ENCODE measurements around the gene ABTB2. TPM values are rescaled to one million over a fixed set of nuclear protein-coding genes. Genes with fewer than 3 reads are reported as not detected.

ABTB2 gene
- total and polyA plus RNA-seq, 2 of the 8 experiments (the other 6 are each of a cell fraction or from before 2014, with no cell fraction given): 7.7 to 10.2 TPM

DNA sequence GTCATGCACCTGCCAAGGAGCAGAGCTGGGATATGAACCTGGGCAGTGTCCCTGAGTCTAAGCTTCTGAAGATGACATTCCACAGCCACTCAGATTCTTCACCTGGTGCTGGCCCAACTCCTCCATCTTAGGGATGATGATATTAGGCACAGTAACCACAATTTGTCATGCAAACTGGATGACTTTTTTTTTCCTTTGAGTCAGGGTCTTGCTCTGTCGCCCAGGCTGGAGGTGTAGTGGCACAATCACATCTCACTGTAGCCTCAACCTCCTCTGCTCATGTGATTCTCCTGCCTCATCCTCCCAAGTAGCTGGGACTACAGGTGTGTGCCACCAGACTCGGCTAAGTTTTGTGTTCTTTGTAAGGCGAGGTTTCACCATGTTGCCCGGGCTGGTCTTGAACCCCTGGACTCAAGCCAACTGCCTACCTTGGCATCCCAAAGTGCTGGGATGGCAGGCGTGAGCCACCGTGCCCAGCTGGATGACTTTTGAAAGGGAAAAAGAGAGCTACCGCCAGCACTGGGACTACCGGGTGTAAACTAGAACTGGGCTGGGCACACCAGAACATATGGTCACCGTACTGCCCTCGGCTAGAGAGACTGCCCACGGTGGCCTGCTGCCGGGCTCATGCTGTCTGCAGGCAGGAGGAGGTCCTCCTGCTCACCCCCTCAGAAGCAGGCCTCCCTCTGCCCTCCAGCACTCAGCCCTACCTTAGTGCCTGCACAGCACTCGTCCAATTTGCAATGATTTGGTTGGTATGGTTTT is 174.7 kb downstream of the ABTB2 start:
- CTCF ChIA-PET (ENCODE audit: partially characterized antibody): interaction anchor here (0.6 to 7.7 kb wide), 8 partner anchors 7 to 176 kb away, joined by 3 to 92 read pairs (median 4); no protein-coding TSS in a partner anchor
- H3K56ac ChIP-seq (replicated peaks; ENCODE audit: insufficient read length, low read depth, low read length): no peak overlapping the region
- H3K79me1 ChIP-seq (ENCODE audit: low read depth, low read length): no peaks in the 10 kb centered on the region
- no peaks in the 10 kb centered on the region for H3K79me2 ChIP-seq (ENCODE audit: control insufficient read depth in 1 of 2, insufficient read depth in 2 of 2, low read length in 2 of 2)
- FAIRE-seq (no peak), DNase-seq (ENCODE audit: low read depth in 1 of 2, low spot score in 2 of 2) (no peak)
- H4K91ac ChIP-seq (replicated peaks; ENCODE audit: insufficient read length, low read length): no peak overlapping the region
- no peak overlapping the region for H3K14ac ChIP-seq (ENCODE audit: insufficient read length)
- H3K4ac ChIP-seq (replicated peaks; ENCODE audit: insufficient read length, low read depth, low read length): peak overlapping the region; percentile 44
- POLR2A ChIA-PET (ENCODE audit: partially characterized antibody): interaction anchor here (1.1 to 1.4 kb wide), 2 partner anchors 8 to 174 kb away, joined by 3 to 4 read pairs; no protein-coding TSS in a partner anchor
- 0 out of 2 replicates have a peak overlapping the region, but pooled peaks have one; percentile 28 for H2AK5ac ChIP-seq (ENCODE audit: low read depth, low read length)
- H3K23ac ChIP-seq (ENCODE audit: insufficient read length): no peak overlapping the region
- H2BK12ac ChIP-seq (ENCODE audit: low read depth, low read length): no peak overlapping the region; the same call in 1 of the 2 replicates
- H3K27me3 ChIP-seq (replicated peaks in 1 of 4; ENCODE audit: control insufficient read depth in 3 of 4, extremely low read depth in 1 of 4, insufficient read depth in 3 of 4, low read length in 3 of 4): no peaks in the 10 kb centered on the region
- H3K4me1 ChIP-seq (replicated peaks in 1 of 4; ENCODE audit: control insufficient read depth in 3 of 4, insufficient read depth in 4 of 4, low read length in 3 of 4): peaks cover 11 to 23% (median 14%) of the 10 kb centered on the region in 4 experiments
- no peak overlapping the region for H3K4me2 ChIP-seq (ENCODE audit: insufficient read depth in 1 of 2, low read depth in 2 of 2, low read length in 2 of 2)
- H4K5ac ChIP-seq (ENCODE audit: insufficient read length, low read depth, low read length): no peak overlapping the region
- H2BK15ac ChIP-seq (ENCODE audit: low read length): 0 out of 2 replicates have a peak overlapping the region, but pooled peaks have one; percentile 61
- WGBS, 2 experiments (ENCODE audit: extremely low coverage in 1 of 2, insufficient coverage in 1 of 2, insufficient read length in 1 of 2, insufficient replicate concordance in 2 of 2, low coverage in 1 of 2, low lambda C conversion rate in 2 of 2, missing lambda C conversion rate in 1 of 2): 92% methylated on average over 13 of the region's 13 CpGs; no CpG with 5 or more reads in 1 of the 2 experiments
- H3K36me3 ChIP-seq (ENCODE audit: control insufficient read depth in 2 of 4, insufficient read depth in 4 of 4, low read length in 3 of 4): no peaks in the 10 kb centered on the region; a peak in 2 of 8 replicates
- H2AFZ ChIP-seq (ENCODE audit: low read length): no peak overlapping the region
- H4K8ac ChIP-seq (ENCODE audit: extremely low read depth, insufficient read depth, low read length): no peak overlapping the region; the same call in 1 of the 2 replicates
- no peak overlapping the region for H3K4me3 ChIP-seq (ENCODE audit: extremely low read depth in 1 of 4, insufficient read depth in 2 of 4, low read depth in 3 of 4, low read length in 4 of 4)
- no peak overlapping the region for H2BK120ac ChIP-seq (replicated peaks; ENCODE audit: low read depth, low read length)
- no peaks in the 10 kb centered on the region for H3K9me3 ChIP-seq (ENCODE audit: insufficient read depth in 2 of 2, low read depth in 1 of 2, low read length in 1 of 2)
- H3K27ac ChIP-seq (ENCODE audit: low read depth, low read length): no peak overlapping the region
- H4K20me1 ChIP-seq (replicated peaks in 1 of 2; ENCODE audit: control insufficient read depth in 1 of 2, insufficient read depth in 2 of 2, low read length in 2 of 2): no peaks in the 10 kb centered on the region
- H3K9ac ChIP-seq (replicated peaks in 1 of 4; ENCODE audit: extremely low read depth in 1 of 4, low read depth in 3 of 4, low read length in 3 of 4): no peak overlapping the region
- no peak overlapping the region; the same call in none of the 2 replicates for H3K18ac ChIP-seq (ENCODE audit: extremely low read depth, low read length)
- H2BK20ac ChIP-seq (ENCODE audit: low read length): no peak overlapping the region
- H2BK5ac ChIP-seq (ENCODE audit: low read depth, low read length): no peak overlapping the region
- H3K23me2 ChIP-seq (ENCODE audit: low read depth, low read length): no peaks in the 10 kb centered on the region
- no peak for TF ChIP-seq NRF1 (IDR thresholded peaks at IDR 0.05; ENCODE audit: low read depth, low read length)
- TF ChIP-seq HDAC6 (IDR thresholded peaks at IDR 0.05; ENCODE audit: low read depth, low read length): no peak
- no peak for TF ChIP-seq RXRA (IDR thresholded peaks at IDR 0.05; ENCODE audit: insufficient read depth, low read depth, low read length)
- TF ChIP-seq, protein P1, sequence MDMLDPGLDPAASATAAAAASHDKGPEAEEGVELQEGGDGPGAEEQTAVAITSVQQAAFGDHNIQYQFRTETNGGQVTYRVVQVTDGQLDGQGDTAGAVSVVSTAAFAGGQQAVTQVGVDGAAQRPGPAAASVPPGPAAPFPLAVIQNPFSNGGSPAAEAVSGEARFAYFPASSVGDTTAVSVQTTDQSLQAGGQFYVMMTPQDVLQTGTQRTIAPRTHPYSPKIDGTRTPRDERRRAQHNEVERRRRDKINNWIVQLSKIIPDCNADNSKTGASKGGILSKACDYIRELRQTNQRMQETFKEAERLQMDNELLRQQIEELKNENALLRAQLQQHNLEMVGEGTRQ (IDR thresholded peaks at IDR 0.05; ENCODE audit: low read length): no peak
- no peak for TF ChIP-seq POLR2A (IDR thresholded peaks at IDR 0.05; ENCODE audit: control extremely low read depth in 1 of 2, low read depth in 2 of 2, low read length in 2 of 2)
- no peak for TF ChIP-seq EGR1 (IDR thresholded peaks at IDR 0.05; ENCODE audit: borderline replicate concordance, low read depth, low read length)
- TF ChIP-seq TAF7 (optimal IDR thresholded peaks at IDR 0.05; ENCODE audit: borderline replicate concordance, low read depth, low read length): no peak
- TF ChIP-seq RFX5 (IDR thresholded peaks at IDR 0.05; ENCODE audit: borderline replicate concordance, low read depth, low read length): no peak
- no peak for TF ChIP-seq YY1 (IDR thresholded peaks at IDR 0.05; ENCODE audit: low read depth, low read length)
- TF ChIP-seq TCF12 (IDR thresholded peaks at IDR 0.05; ENCODE audit: low read depth, low read length): no peak
- TF ChIP-seq RNF2 (IDR thresholded peaks at IDR 0.05; ENCODE audit: borderline replicate concordance, low read depth, low read length, missing control alignments, poor library complexity, severe bottlenecking): no peak
